Measurements from ENCODE around the gene ANKRD50.

ANKRD50 gene

GRCh38 chr4:124635331-124635730 is 77.2 kb downstream of the ANKRD50 start:
- no peak for DNase-seq (ENCODE audit: low read depth in 1 of 2, low spot score in 1 of 2)

DNA sequence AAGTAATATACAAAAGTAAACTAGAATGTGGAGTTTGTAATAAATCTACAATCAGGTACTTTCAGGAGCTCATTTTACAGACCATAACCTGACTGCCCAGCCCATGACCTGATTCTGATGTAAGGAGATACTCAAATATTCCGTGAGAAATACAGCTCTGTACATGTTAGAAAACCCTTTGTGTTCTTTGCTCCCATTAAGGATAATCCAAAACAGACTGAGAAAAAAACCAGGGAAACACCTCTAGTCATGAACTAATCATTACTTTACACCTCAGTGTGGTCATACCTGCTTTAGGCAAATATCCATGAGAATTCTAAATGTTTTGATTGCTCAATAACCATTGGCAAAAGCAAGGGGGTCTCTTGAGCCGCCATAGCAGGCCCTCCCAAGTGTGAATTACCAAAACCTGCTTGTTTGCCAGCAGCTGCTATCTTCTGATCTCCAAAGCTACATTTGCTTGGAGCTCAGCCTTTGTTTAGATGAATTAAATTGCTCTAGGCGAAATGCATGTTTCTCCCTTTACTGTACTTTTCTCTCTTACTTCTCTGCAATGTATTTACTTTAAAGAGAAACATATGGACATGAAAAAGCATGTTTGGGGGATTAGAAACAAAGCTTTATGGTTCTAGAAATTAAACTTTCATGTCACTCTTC is 79.1 kb downstream of the ANKRD50 start:
- DNase-seq (ENCODE audit: low read depth in 1 of 2, low spot score in 1 of 2), result no peak

- DNase-seq (ENCODE audit: low read depth in 1 of 2, low spot score in 1 of 2), result no peak
Observed at GRCh38 chr4:124632439-124632838, 80.1 kb downstream of the ANKRD50 start.

DNA sequence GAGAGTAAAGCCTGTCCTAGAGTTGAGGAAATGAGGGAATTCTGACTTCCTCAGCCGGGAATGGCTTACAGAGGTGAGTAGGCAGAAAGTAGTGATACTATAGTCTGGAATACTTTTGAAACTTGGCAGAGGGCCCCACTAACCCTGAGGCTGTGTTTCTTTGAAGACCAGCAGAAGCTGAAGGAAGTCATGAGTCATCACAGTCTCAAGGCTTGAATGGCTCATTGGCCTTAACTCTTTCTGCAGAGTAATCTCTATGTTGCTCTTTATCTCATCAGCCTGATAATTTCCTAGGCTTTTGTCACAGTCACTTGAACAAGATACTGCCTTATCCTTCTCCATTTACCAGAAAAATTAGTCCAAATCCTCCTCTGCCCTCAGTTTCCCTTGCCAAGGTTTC is 80.8 kb downstream of the ANKRD50 start:
- no peak for DNase-seq (ENCODE audit: low read depth in 1 of 2, low spot score in 1 of 2)

GRCh38 chr4:124629681-124630080 is 82.9 kb downstream of the ANKRD50 start:
- DNase-seq (ENCODE audit: low read depth in 1 of 2, low spot score in 1 of 2), result no peak
